GM12878 (cell line): ENCODE measurements around the gene ME3.

Experiments
- POLR2A ChIP-seq: IDR thresholded peaks from 2 replicates; pipeline ENCODE4 v1.6.1; 2011; ENCODE audit warnings: low read depth, mild to moderate bottlenecking, low read length
- SMAD1 ChIP-seq: fragments of 450-650 bp; IDR thresholded peaks from 2 replicates; pipeline ENCODE4 v1.6.1; 2018; ENCODE audit warnings: mild to moderate bottlenecking, low read depth; ENCODE audit not compliant: partially characterized antibody
- TAF1 ChIP-seq: IDR thresholded peaks from 2 replicates; pipeline ENCODE4 v1.6.1; 2011; ENCODE audit warnings: mild to moderate bottlenecking, low read depth, low read length, borderline replicate concordance
- TF ChIP-seq, protein P1 (sequence below): IDR thresholded peaks from 2 replicates; pipeline ENCODE4 v1.6.1; 2012; ENCODE audit warnings: low read length, inconsistent platforms

DNA sequence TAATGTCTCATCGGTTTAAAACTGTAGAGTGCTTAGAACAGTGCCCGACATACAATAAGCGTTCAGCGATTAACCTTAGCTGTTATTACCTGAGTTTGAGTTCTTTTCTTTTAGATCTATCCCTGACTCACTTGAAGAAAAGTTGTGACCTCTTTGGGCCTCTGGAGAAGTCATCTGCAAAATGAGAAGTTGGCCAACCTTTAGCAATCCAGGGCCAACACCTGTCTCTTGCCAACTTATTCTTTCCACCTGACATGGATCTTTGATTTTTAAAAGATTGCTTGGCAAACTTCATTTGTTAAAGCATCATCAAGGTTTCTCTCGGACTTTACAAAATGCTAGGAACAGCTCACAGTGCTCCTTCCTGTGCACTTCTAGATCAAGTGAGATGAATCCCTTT lies 208.5 kb downstream of the ME3 start:
- TF ChIP-seq SMAD1 (no peak), POLR2A (no peak), TAF1 (no peak)
- TF ChIP-seq, protein P1, sequence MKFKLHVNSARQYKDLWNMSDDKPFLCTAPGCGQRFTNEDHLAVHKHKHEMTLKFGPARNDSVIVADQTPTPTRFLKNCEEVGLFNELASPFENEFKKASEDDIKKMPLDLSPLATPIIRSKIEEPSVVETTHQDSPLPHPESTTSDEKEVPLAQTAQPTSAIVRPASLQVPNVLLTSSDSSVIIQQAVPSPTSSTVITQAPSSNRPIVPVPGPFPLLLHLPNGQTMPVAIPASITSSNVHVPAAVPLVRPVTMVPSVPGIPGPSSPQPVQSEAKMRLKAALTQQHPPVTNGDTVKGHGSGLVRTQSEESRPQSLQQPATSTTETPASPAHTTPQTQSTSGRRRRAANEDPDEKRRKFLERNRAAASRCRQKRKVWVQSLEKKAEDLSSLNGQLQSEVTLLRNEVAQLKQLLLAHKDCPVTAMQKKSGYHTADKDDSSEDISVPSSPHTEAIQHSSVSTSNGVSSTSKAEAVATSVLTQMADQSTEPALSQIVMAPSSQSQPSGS = no peak
